ACHN (cell line): ENCODE measurements around the gene RAPGEF5.

ENCODE experiments used
- DNase-seq: peaks from one replicate; pipeline ENCODE4 v3.0.0-alpha.2; 2015
- in situ Hi-C: cut with HindIII; loops from 2 replicates; pipeline ENCODE4 v1.10.0; 2017; ENCODE audit warnings: low sequenced_read_pairs, low pct_ligation_motif_present, low pct_unique_long_range_greater_than_20kb

Gene RAPGEF5

DNA sequence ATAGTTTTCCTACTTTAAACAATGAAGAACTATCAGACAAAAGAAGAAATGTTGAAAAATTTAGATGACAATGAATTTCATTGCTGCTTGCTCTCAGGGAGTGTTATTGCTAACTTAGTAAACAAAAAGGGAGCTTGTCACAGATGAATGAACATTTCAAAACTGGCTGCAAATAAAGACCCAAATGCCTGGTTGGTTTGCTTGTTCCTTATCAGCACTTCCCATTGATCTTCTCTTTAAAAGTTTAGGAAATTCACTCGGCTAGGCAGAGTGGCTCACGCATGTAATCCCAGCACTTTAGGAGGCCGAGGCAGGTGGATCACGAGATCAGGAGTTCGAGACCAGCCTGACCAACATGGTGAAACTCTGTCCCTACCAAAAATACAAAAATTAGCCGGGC lies 167.2 kb downstream of the RAPGEF5 start:
- no peak for DNase-seq
- in situ Hi-C loops = no loop called here

DNA sequence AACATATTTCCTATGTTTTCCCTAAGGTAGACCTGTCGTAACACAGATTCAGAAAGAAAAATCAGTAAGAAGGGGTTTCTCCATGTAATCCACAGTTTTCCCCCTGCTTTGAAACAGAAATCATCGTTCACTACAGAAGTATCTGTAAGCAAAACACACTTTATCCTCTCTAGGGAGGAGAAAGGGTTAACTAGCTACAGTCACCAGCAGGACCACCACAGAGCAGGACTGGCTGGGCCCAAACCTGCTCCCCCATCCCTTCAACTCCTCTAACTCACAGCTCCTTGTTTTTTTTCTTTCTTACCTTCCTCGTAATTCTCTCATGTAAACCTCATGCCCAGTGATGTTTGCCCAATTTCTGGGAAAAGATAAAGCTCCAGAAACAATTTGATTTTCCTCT lies 167.7 kb downstream of the RAPGEF5 start:
- in situ Hi-C loops = no loop called here
- no peak for DNase-seq

DNA sequence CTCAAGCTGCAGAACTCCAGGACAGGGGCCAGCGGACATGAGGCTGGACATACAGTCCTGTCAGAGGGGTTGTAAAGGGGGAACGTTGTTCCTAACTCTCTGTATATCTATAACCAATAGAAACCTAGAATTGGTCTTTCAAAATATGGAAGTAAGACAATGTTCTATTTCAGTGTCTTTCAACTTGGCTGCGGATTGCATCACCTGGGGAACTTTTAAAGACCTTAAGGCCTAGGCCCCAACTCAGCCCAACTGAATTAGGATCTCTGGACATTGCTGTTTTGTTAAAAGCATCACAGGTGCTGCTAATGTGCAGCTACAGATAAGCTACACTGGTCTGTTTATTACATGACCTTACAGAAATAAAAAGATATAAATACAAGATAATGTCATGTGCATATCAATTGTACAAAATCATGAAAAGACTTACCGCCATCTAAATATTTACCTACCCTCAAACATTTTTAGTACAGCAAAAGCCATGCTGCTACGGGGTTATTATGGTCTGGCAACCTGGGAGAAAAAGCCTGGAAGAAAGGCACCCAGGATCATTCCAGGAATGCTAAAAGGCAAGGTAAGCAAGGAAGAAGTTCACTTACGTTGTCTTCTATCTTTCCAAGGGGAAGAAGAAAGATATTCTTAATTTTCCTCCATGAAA lies 169.1 kb downstream of the RAPGEF5 start:
- DNase-seq = no peak
- in situ Hi-C loops = no loop called here

DNA sequence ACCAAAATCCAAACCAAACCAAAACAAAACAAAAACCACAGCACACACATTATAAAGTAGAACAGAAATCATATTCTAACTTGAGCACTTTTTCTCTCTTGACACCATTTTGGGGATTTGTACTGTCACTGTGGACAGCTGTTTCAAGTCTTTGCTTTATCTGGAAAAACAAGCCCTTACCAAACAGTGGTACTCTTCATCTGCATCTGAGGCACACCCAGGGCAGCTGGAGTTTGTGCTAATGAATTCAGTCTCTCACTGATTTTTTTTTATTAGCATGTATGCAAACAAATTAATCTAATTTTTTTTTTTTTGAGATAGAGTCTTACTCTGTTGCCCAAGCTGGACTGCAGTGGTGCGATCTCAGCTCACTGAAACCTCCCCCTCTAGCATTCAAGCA lies 171.4 kb downstream of the RAPGEF5 start:
- no peak for DNase-seq
- in situ Hi-C loops = no loop called here

DNA sequence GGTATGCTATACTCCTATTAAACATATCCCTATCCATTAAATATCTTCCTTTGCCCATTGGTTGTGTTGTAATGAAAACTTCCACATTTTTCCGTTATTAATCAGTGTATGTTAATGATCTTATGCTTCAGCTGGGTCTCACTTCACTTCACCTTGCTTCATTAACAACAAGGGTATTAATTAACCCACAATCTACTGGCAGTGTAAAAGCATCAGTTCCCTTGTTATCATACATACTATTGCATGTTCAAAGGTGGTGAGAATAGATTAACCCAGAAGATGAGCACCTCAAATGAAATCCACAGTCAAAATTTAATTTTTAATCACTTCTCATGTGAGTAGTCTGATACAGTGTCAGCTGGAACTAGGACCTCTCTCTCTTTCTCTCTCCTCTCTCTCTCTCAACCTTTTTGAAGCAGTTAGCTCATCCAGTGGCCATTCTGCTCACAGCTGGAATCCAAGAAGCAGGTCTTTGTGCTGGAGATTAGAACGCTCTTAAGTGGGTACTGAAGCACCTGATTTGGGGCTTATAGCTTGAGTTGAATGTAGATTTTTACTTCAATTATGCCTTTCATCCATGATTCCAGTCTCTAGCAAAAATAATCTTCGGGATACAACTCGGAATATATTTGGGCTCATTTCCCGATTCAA lies 172.3 kb downstream of the RAPGEF5 start:
- in situ Hi-C loops = no loop called here
- no peak for DNase-seq

DNA sequence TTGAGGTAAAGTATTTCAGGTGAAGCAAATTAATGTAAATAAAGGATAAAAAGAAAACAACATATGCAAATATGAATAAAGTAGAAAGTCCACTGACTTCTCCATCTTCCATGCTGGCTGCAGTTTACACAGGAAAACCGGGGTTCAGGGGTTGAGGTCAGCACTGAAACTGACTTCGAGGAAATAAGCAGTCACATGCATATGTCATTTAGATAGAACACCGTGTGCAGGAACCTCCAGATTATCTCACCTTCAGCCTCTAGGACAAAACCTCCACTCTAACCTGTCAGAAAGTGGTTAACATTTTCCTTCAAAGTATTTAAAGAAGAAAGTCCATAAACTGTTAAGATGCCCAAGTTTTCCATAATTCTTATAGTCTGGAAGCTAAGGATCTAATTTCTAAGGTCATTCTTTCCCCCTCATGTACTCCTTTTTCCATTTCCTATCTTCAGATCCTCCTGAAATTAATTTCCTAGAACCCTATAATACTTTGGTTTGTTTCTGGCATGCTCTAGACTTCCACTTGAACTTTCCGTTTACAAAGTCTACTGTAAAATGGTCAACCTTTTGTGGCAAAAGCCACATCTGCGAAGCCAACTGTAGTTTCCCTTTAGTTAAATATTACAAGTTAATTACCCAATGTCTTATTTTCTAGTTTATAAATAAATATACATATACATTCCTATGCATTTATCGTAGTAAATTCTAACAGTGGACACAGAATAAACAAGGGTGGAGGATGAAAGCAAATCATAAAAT lies 173.3 kb downstream of the RAPGEF5 start:
- in situ Hi-C loops = no loop called here
- no peak for DNase-seq

DNA sequence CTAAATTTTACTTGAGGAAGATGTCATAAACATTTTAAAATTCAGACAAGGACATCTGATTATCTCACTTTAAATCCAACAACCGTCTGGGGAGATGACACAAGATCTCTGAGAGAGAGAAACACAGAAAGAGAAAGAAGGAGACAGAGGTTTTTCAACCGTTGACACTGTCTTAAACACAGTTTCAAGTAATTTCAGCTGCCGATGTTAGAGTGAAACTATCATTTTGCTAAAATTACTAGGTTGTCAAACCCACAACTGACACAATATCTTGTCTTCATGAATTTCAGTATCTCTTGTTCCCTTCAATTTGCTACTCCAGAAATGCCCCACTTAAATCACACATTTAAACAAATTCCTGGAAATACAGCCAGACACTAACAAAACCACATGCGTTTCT lies 174.8 kb downstream of the RAPGEF5 start:
- DNase-seq = no peak
- in situ Hi-C loops = no loop called here

DNA sequence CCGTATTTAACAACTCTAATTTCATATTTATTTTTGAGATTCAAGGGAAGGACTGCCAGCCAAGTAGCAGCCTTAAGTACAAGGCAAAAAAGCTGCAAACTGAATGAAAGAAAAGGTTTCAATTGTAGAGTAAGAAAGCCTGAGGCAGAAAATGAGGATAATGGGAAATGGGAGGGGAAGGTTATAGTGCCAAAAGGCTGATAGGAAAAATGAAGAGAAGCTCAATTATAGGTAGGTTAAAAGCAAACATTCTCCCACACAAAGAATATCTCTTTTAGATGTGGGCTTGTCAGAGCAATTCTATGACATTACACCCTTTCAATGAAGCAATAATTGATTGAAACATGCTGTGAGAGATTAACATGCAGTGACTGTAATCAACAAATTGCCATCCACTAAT lies 175.3 kb downstream of the RAPGEF5 start:
- in situ Hi-C loops = no loop called here
- DNase-seq = no peak

DNA sequence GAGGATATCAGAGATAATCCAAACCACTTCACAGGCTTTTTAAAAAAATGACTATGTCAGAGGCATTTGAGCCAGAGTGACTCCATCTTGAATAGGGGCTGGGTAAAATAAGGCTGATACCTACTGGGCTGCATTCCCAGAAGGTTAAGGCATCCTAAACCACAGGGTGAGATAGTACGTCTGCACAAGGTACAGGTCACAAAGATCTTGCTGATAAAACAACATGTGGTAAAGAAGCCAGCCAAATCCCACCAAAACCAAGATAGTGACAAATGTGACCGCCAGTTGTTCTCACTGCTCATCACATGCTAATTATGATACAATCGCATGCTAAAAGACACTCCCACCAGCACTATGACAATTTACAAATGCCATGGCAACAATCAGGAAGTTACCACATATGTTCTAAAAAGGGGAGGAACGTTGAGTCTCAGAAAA lies 177.5 kb downstream of the RAPGEF5 start:
- no peak for DNase-seq
- in situ Hi-C loops = no loop called here

DNA sequence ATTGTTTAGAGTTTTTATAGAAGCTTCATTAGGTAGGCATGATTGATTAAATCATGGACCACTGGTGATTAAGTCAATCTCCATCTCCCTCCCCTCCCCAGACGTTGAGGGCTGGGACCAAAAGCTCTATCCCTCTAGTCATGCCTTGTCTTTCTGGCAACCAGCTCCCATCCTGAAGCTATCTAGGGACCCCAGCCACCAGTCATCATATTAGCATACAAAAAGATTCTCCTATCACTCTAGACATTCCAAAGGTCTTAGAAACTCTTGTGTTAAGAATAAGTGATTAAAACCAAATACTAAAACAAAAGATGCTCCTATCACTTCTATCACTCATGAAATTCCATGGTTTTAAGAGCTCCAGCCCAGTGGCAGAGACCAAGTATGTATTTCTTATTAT lies 178.2 kb downstream of the RAPGEF5 start:
- DNase-seq = no peak
- in situ Hi-C loops = no loop called here

DNA sequence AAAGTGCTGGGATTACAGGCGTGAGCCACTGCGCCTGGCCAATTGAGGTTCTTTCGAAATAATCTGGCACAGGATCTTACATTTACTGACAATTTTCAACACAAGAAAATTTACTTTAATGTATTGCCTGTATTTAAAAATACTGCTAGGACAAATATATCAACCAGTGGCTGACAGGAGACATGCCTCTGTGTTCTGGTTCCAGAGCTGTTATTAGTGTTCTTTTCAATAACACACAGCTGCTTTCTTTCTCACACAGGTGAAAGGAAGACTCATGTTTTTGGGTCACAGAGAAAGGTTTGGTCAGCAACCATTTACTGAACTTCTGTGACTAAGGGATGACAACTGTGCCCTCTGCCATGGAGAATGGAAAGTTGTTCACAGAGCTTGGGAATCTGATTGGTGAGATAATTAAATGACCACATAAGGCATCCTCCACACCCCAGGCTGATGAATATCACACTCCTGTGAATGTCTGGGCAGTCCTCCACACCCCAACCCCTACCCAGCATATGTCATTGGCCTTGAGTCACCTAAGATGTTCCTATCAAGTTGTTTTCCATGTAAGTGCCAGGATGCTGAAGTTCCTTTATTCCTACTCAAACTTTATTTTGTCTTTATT lies 180.1 kb downstream of the RAPGEF5 start:
- no peak for DNase-seq
- in situ Hi-C loops = no loop called here

DNA sequence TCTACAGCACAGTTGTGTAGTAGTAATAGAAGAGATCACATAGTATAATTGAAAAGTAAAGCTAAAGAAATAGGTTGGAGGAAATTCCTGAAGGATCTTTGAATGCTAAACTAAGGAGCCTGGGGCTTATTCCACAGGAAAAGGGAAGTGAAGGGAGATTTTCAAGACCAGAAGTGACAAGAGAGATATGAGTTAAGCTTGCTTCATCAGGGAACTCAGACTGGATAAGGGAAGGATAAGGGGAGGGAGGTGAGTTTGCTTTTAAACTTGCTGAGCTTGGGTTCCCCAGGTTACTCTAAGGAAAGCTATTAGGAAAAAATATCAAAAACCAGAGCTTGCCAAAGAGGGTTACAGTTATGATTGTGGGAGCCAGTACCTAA lies 182.4 kb downstream of the RAPGEF5 start:
- DNase-seq = no peak
- in situ Hi-C loops = no loop called here

DNA sequence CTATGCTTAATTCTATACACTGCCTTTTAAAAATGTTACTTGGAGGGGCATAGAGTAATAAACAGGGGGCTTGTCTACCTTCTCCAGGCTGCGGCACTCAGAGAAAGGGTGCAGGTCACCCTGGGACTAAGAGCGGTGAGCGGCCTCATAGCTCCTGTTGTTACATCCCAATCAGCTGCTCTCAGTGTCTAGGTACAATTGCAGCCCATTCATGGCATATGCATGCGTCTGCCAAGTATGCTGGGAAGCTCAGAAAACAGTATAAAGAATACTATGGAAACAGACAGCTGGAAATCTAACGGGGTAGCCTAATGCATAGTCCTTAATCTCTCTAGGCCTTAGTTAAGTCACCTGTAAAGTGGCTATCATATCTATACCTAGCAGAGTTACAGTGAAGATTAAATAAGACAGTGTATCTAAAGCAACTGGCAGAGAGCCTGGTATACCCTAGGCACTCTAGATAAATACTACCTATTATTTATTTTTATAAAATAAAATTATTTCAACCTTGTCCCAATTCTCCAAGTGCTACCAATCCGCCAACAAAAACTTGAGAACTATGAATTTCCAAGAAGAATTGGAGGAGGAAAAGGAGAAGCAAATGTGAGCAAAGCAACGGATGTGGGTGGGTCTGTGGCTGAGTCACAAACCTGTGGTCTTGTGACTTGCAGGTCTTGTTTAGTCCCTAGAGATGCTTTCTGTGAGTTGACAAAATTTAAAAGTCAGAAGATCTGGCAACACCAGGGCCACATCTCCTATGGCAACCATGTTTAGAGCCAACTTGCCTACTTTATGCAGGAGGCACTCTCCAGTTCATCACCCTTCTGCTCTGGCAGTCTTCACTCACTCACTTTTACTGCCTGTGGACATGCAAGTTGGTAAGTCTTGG lies 183.0 kb downstream of the RAPGEF5 start:
- in situ Hi-C loops = no loop called here
- no peak for DNase-seq

DNA sequence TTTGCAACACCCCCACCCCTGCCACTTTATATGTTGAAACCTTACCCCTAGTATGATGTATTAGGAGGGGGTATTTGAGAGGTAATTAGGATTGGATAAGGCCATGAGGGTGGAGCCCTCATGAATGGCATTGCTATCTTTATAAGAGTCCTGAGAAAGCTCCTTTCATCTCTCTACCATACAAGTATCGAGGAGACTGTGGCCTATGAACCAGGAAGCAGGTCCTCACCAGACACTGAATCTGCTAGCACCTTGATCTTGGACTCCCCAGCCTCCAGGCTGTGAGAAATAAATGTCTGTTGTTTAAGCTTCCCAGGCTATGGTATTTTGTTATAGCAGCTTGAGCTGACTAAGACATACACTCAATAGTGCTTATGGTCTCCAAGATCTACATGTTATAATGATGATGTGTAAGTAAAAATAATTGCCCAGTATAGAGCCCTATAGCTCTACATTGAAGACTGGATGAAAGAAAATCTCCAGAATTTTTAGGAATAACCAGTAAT lies 188.8 kb downstream of the RAPGEF5 start:
- no peak for DNase-seq
- in situ Hi-C loops = no loop called here

DNA sequence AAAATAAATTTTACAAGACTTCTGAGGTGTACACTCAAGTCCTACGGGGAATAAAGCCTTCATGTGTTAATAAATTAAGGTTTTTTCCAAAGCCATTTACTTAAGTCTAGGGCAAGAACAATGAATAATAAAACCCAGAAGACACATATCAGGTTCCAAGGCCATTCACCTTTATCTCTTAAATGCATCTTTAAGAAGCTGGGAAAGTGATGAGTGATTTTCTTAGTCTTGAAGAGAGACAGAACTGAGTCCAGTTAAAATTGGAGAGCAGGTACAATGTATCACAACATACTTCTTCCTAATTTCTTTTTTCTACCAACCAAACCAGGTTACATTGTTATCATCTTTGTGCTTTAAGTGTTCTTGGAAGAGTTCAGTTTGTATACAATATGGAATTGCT lies 189.5 kb downstream of the RAPGEF5 start:
- no peak for DNase-seq
- in situ Hi-C loops = no loop called here

DNA sequence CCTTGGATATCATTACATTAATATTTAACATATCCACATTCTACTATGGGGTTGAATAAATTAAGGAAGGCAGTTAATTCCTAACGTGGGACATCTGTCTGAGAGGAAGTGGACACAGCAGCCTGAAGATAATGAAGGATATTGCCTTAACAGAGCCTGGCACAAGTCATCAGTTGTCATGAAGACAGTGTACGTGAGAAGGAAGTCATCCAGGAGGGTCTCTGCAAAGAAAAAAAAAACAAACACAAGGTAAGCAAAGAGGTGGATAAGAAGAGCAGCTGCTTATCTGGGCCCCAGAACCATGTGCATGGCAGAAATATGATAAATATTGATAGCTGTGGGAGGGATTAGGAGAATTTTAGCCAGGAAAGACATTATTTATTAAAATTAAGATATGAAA lies 190.0 kb downstream of the RAPGEF5 start:
- in situ Hi-C loops = no loop called here
- DNase-seq = no peak

DNA sequence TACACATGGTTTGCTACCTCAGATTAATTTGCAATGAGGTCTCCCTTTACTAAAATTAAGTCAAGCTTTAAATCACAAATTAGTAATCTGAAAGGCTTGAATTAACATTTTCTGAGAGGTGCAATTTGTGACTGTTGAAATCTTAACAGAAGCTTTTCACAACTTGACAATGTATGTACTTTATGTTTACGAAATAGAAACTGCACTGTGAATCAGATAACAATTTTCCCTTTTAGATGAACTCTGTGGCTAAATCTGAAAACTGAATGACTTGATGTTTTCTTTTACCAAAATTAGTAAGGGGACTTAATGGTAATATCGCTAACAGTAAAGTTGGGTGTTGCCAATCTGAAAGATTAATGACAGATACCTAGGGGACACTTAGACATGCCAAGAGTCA lies 197.6 kb downstream of the RAPGEF5 start:
- no peak for DNase-seq
- in situ Hi-C loops = no loop called here

DNA sequence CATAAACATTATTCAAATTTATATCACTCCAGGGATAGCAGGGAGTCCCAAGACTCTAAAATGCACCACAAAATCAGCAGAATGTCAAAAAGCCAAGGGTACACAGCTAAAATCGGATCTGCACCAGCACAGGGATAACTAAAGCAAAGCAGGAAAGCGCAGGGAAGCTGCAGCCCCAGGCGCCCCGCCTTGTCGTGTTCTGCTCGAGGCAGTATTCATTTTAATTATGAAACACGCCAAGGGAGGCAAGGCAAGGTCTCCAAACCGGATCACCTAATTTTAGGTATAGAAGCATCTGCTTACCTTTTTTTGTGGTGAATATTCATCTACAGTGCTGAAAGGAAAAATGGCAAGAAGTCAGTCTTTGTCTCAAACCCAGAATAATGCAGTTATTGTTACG lies 199.4 kb downstream of the RAPGEF5 start:
- DNase-seq = no peak
- in situ Hi-C loops = no loop called here
